Spleen (tissue), 11 donors: ENCODE results near the gene VCL. TPM values are rescaled to one million over a fixed set of nuclear protein-coding genes. Genes with fewer than 3 reads are reported as not detected.
A peak's percentile ranks its signal among the peaks of the same experiment; 100 is the strongest.

Source experiments
- DNase-seq: peaks from one replicate; pipeline ENCODE4 v3.0.0-alpha.2; 2020
- H3K27ac ChIP-seq, 8 donors: fragments of 200-600 bp; sonication (generic) in 7 of 8; 1 replicate in 4 of 8; 2 replicates in 4 of 8; pipeline versions ENCODE4 v1.5.0 to v1.8.0; 2016 to 2021; ENCODE audit warnings: inconsistent platforms in 4 of 8, mild to moderate bottlenecking in 4 of 8, moderate library complexity in 1 of 8
- H3K27me3 ChIP-seq, 7 donors: fragments of 200-600 bp; sonication (generic) in 6 of 7; replicated peaks in 1 of 7; 1 replicate in 4 of 7; 2 replicates in 3 of 7; pipeline versions ENCODE4 v1.5.0 to v1.8.0; 2016 to 2021; ENCODE audit warnings: inconsistent platforms in 3 of 7, mild to moderate bottlenecking in 1 of 7
- H3K36me3 ChIP-seq, 6 donors: fragments of 200-600 bp; sonication (generic) in 5 of 6; 1 replicate in 4 of 6; 2 replicates in 2 of 6; pipeline versions ENCODE4 v1.5.0 to v1.8.0; 2016 to 2021; ENCODE audit warnings: inconsistent platforms in 2 of 6
- H3K4me1 ChIP-seq, 6 donors: fragments of 200-600 bp; sonication (generic) in 5 of 6; 1 replicate in 3 of 6; 2 replicates in 3 of 6; pipeline versions ENCODE4 v1.5.0 to v1.8.0; 2016 to 2021; ENCODE audit warnings: inconsistent platforms in 3 of 6
- H3K4me3 ChIP-seq, 8 donors: fragments of 200-600 bp; sonication (generic) in 7 of 8; 1 replicate in 4 of 8; 2 replicates in 4 of 8; pipeline versions ENCODE4 v1.5.0 to v1.8.0; 2016 to 2021; ENCODE audit warnings: inconsistent platforms in 4 of 8, mild to moderate bottlenecking in 4 of 8, moderate library complexity in 2 of 8
- H3K9me3 ChIP-seq, 8 donors: fragments of 200-600 bp; sonication (generic) in 7 of 8; 1 replicate in 4 of 8; 2 replicates in 4 of 8; pipeline versions ENCODE4 v1.5.0 to v1.8.0; 2016 to 2021; ENCODE audit warnings: inconsistent platforms in 4 of 8
- POLR2A ChIP-seq, 3 donors: fragments of 450-650 bp; IDR thresholded peaks; one replicate each; pipeline ENCODE4 v1.5.1; 2017; ENCODE audit warnings: antibody characterized with exemption in 3 of 3, mild to moderate bottlenecking in 1 of 3
- POLR2AphosphoS5 ChIP-seq, 3 donors: sonication (generic); formaldehyde crosslinking; IDR thresholded peaks; one replicate each; pipeline ENCODE4 v1.5.1; 2017; ENCODE audit warnings: antibody characterized with exemption in 3 of 3
- WGBS, 5 donors: extraction: QIAGEN DNeasy Blood & Tissue Kit in 3 of 5; methylation state at CpG; one replicate each; pipeline versions ENCODE4 v1.1.5 to v1.1.7; 2013 to 2018; 5-methylcytosine and 5-hydroxymethylcytosine counted together
- intact Hi-C: fragments of 100-400 bp; cut with DNase I; formaldehyde crosslinking; loops from one replicate; pipeline ENCODE4 v1.15.0; 2023; ENCODE audit warnings: low total_unique reads
- polyA plus RNA-seq, 3 donors: library from polyadenylated mRNA; stranded (reverse); fragments of 200-250 nt; gene quantifications; one replicate each; pipeline ENCODE4 v1.2.1, GENCODE V29; 2013
- total RNA-seq, 7 donors: library from RNA; depleted of rRNA in 3 of 7; stranded (reverse); fragments of >200 nt in 3 of 7; fragmentation: NEBNext Ultra II Directional in 4 of 7; extraction: Animal tissue kit (Norgen Biotek cat#: 25700) in 4 of 7; gene quantifications; one replicate each; pipeline versions ENCODE4 v1.1.0 to v1.2.1, GENCODE V29; 2016 to 2021
- TF ChIP-seq, protein P1 (sequence below), 11 experiments: fragments of 200-600 bp in 7 of 11; fragments of 450-650 bp in 4 of 11; sonication (generic) in 4 of 11; IDR thresholded peaks in 8 of 11; conservative IDR thresholded peaks in 3 of 11; 1 replicate in 7 of 11; 2 replicates in 4 of 11; pipeline versions ENCODE4 v1.4.0 to v1.8.0; 2016 to 2021; ENCODE audit warnings: antibody characterized with exemption in 11 of 11, inconsistent platforms in 4 of 11, mild to moderate bottlenecking in 1 of 11
- donor health status: healthy with polysubstance abuse.
- donor health status: DM: no; HTN: no; CAD: no; lungs with moderate emphysema.
- donor health status: DM: no; HTN: no; CAD: no.
- donor health status: Bipolar disorder and iron deficiency.
- donor health status: healthy.
- donor health status: DM: no; HTN: no; CAD: no.
- donor health status: DM: yes; HTN: yes; CAD: no.

VCL gene
- total and polyA plus RNA-seq, 10 donors: 8.8 to 214 (median 77.6) TPM

DNA sequence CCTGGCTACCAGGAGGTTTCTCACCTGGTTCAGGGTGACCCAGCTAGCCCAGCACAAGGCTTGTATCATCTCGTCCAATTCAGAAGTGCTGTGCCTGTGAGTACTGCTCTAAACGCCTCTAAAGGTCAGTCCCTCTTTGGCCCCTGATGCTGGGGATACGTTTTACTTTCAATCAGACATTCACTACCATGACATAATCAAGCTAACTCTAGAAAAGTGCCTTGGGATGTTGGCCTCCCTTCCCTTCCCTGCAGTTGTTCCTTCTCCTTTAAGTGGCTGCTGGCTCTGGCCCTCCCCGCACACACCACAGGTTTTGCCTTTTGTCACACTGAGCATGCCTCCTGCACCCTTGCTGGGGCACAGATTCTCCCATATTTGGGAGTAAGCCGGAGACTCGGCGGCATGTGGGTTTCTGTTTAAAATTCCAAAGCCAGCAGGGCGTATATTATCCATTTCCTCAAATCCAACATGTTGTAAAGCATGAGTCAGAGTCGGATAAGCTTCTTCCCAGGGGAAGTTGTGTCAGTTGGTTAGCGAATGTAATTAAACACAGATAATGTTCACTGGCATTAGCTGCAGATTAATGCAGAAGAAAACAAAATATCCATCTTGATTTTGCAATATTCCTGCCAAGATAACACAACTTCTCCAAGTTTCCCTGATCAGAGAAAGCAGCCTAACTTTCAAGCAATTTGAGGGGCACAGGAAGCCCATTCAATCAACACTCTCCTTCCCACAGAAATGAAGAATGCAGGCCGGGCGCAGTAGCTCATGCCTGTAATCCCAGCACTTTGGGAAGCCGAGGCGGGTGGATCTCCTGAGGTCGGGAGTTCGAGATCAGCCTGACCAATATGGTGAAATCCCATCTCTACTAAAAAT lies 31.8 kb upstream of the VCL start:
- H3K27me3 ChIP-seq: no peaks in the 10 kb centered on the region
- peak overlapping the region in 2 of 8 donors; percentile 5 to 34 for H3K4me3 ChIP-seq
- TF ChIP-seq POLR2A (IDR thresholded peaks at IDR 0.05) (no peak), POLR2AphosphoS5 (IDR thresholded peaks at IDR 0.05) (peak in 2 of 3 donors; percentile 54 to 65)
- intact Hi-C loops: no loop called here
- H3K4me1 ChIP-seq: peaks cover 0 to 51% (median 15%) of the 10 kb centered on the region in 6 donors
- peak overlapping the region; percentile 42 to 82 (median 76) for H3K27ac ChIP-seq
- H3K9me3 ChIP-seq: no peaks in the 10 kb centered on the region
- WGBS, 5 donors: 55 to 65% (median 63%) methylated on average over 16 of the region's 16 CpGs
- DNase-seq: no peak
- no peaks in the 10 kb centered on the region for H3K36me3 ChIP-seq

DNA sequence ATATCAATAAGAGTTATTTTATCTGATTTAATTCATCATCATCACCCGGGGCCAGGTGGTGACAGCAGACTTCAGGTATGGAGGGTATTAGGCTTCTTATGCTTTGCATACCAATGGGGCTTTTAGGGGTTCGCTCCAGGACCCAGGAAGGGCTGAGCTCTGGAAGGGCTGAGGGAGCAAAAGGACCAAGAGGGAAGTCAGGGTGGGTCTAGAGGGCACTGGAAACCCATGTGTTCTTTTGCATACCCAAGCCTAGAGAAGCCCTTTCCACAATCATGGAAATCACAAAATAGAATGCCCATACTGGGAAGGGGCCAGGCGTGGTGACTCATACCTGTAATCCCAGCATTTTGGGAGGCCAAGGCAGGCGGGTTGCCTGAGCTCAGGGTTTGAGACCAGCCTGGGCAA lies 30.9 kb upstream of the VCL start:
- no peak for TF ChIP-seq POLR2A (IDR thresholded peaks at IDR 0.05)
- no peak for TF ChIP-seq POLR2AphosphoS5 (IDR thresholded peaks at IDR 0.05)
- TF ChIP-seq, protein P1, sequence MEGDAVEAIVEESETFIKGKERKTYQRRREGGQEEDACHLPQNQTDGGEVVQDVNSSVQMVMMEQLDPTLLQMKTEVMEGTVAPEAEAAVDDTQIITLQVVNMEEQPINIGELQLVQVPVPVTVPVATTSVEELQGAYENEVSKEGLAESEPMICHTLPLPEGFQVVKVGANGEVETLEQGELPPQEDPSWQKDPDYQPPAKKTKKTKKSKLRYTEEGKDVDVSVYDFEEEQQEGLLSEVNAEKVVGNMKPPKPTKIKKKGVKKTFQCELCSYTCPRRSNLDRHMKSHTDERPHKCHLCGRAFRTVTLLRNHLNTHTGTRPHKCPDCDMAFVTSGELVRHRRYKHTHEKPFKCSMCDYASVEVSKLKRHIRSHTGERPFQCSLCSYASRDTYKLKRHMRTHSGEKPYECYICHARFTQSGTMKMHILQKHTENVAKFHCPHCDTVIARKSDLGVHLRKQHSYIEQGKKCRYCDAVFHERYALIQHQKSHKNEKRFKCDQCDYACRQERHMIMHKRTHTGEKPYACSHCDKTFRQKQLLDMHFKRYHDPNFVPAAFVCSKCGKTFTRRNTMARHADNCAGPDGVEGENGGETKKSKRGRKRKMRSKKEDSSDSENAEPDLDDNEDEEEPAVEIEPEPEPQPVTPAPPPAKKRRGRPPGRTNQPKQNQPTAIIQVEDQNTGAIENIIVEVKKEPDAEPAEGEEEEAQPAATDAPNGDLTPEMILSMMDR (IDR thresholded peaks at IDR 0.05 in 8 of 11, conservative IDR thresholded peaks at IDR 0.05 in 3 of 11): no peak
- DNase-seq: no peak
- H3K27ac ChIP-seq: peak overlapping the region in 7 of 8 donors; percentile 42 to 82 (median 77)
- WGBS, 5 donors: 82 to 97% (median 91%) methylated on average over 4 of the region's 4 CpGs
- no peaks in the 10 kb centered on the region for H3K9me3 ChIP-seq
- no peak overlapping the region for H3K4me3 ChIP-seq
- H3K36me3 ChIP-seq: no peaks in the 10 kb centered on the region
- peaks cover 0 to 51% (median 15%) of the 10 kb centered on the region in 6 donors for H3K4me1 ChIP-seq
- H3K27me3 ChIP-seq: no peaks in the 10 kb centered on the region
- intact Hi-C loops: no loop called here

DNA sequence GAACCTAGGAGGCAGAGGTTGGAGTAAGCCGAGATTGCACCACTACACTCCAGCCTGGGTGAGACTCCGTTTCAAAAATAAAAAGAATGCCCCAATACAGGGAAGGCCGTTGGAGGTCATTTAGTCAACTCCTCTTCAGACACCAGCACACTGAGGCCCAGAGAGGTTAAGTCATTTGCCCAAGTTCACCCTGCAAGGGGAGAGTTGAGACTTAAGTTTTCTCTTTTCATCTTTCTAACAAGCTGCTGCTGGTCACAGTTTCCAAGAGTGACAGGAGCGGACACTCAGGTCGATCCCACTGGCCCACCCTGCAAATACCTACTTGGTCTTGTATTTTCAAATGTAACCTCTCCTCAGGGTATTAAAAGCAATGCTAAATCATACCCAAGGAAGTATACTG lies 30.4 kb upstream of the VCL start:
- DNase-seq: no peak
- no peaks in the 10 kb centered on the region for H3K27me3 ChIP-seq
- H3K4me1 ChIP-seq: peaks cover 0 to 51% (median 15%) of the 10 kb centered on the region in 6 donors
- peak overlapping the region in 5 of 8 donors; percentile 28 to 82 (median 77) for H3K27ac ChIP-seq
- no peaks in the 10 kb centered on the region for H3K9me3 ChIP-seq
- 84 to 94% (median 89%) methylated on average over 5 of the region's 5 CpGs for WGBS, 5 donors
- TF ChIP-seq, protein P1 (IDR thresholded peaks at IDR 0.05 in 8 of 11, conservative IDR thresholded peaks at IDR 0.05 in 3 of 11): no peak
- TF ChIP-seq POLR2A (IDR thresholded peaks at IDR 0.05) (no peak), POLR2AphosphoS5 (IDR thresholded peaks at IDR 0.05) (no peak)
- no peak overlapping the region for H3K4me3 ChIP-seq
- intact Hi-C loops: no loop called here
- no peaks in the 10 kb centered on the region for H3K36me3 ChIP-seq

GRCh38 chr10:73968098-73968521 lies 29.8 kb upstream of the VCL start:
- H3K27ac ChIP-seq: peak overlapping the region in 6 of 8 donors; percentile 28 to 82 (median 74)
- no peak for TF ChIP-seq POLR2A (IDR thresholded peaks at IDR 0.05)
- no peak for TF ChIP-seq POLR2AphosphoS5 (IDR thresholded peaks at IDR 0.05)
- TF ChIP-seq, protein P1 (IDR thresholded peaks at IDR 0.05 in 8 of 11, conservative IDR thresholded peaks at IDR 0.05 in 3 of 11): no peak

More at GRCh38 chr10:73968098-73968521, 29.8 kb upstream of the VCL start:
- H3K9me3 ChIP-seq: no peaks in the 10 kb centered on the region
- H3K27me3 ChIP-seq: no peaks in the 10 kb centered on the region
- H3K4me3 ChIP-seq: no peak overlapping the region
- WGBS, 5 donors: 52 to 63% (median 59%) methylated on average over 6 of the region's 6 CpGs
- no peak for DNase-seq
- peaks cover 0 to 51% (median 15%) of the 10 kb centered on the region in 6 donors for H3K4me1 ChIP-seq
- no peaks in the 10 kb centered on the region for H3K36me3 ChIP-seq
- intact Hi-C loops: no loop called here
